GM12873 (cell line): ENCODE measurements around the gene PRKG1.

Experiments used
- CTCF ChIP-seq: IDR thresholded peaks from 2 replicates; pipeline ENCODE4 v1.5.1; 2012; ENCODE audit warnings: low read depth, mild to moderate bottlenecking, moderate library complexity, low read length, control low read depth; ENCODE audit not compliant: insufficient read depth; ENCODE audit errors: missing control alignments

The PRKG1 gene

DNA sequence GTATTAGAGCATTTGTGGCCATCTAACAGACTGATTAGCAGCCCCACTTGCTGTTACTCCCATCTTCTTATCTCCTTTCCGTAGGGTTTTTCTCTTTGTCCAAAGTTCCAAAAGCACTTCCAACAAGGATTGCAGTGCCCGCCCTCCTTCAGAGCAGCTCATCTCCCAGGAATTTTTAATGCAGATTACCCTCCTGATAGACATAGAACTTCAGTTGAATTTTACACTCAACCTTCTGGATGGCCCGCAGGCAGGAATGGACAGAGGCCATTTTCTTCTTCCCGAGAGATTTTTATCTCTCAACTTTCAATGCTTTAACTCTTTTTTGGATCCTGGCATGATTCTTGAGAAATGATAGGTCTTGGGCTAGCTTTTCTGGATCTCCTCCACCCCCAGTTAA, 23.3 kb downstream of the PRKG1 start:
- no peak for TF ChIP-seq CTCF

- TF ChIP-seq CTCF = no peak
Measured at GRCh38 chr10:51100221-51100620, 25.9 kb downstream of the PRKG1 start.

DNA sequence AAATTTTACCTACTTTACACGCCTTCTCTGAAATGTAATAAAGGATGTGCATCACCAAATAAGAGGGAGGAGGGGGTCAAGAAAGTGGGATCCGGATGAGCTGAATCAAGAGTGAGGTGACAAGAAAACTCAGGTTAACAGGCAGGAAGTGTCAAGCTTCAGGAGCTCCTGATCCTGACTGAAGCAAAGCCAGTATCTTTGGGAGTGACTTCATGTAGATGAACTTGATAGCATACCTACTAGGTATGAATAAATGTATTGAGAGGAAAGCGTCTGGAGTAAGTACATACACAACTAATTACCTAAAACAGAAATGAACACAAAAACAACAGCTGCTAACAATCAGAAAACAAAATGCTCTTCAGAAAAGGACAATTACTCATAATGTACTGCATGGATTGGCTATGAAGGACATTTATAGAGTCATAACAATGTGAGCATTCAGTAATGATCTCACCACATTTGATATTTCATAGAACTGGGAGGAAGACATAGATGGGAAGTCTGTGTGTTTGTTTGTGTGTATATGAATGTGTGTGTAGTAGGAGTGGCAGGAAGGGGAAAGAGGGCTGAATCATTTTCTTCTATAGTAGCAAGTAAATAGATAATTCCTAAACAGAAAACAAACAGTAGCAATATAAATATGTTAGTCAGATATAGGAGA, 29.4 kb downstream of the PRKG1 start:
- no peak for TF ChIP-seq CTCF

DNA sequence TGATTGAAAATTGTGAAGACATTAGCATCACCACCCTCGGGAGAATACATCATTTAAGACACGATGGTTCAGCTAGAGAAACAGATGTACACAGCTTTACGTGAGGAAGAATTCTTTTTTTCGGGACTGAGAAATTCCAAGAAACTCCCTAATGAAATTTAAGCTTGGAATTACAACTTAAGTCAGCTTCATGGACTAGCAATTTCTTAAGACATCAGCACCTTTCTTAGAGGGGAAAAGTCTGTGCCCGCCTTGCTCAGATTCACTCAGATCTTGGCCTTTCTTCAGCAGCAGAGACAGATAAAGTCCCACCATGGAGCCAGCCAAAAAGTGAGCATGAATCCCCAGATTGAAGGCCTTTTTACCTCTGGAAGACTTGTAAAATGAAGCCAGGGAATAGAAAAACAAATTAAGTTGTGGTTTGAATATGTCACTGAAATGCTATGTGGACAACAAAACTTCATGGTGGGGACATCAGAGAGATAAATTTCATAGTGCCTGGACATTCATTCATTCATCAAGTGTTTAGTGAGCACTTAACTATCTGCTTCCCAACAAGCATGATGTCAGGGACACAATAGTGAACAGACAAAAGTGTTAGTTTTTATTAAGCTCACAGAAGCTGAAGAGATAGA, 32.1 kb downstream of the PRKG1 start:
- TF ChIP-seq CTCF = no peak

- no peak for TF ChIP-seq CTCF
Measured at GRCh38 chr10:51108406-51108805, 34.1 kb downstream of the PRKG1 start.

- TF ChIP-seq CTCF = no peak
Measured at GRCh38 chr10:51109801-51110533, 35.7 kb downstream of the PRKG1 start.

- TF ChIP-seq CTCF = no peak
Measured at GRCh38 chr10:51112013-51112412, 37.7 kb downstream of the PRKG1 start.
